HL-60/S4 treated with phorbol 12-myristate 13-acetate at 8.2 ng/mL for 4 days and 3 days (cell line): ENCODE measurements around the gene RUSC1.
"Not testable (repeated sequence)": the region's sequence is repeated elsewhere in the genome, so short reads cannot be mapped to it uniquely, and the experiment has no call there.

Experiments
- in situ Hi-C: fragments of 300-500 bp; cut with MboI; formaldehyde crosslinking; loops from 2 replicates; pipeline ENCODE4 v1.15.0; 2022; ENCODE audit warnings: low sequenced_read_pairs

RUSC1 gene

GRCh38 chr1:155322953-155323728, 2.4 kb downstream of the RUSC1 start:
- in situ Hi-C loops = no loop called here

- in situ Hi-C loops = no loop called here
Measured at GRCh38 chr1:155323729-155324036, 3.0 kb downstream of the RUSC1 start.

GRCh38 chr1:155324037-155324716, 3.5 kb downstream of the RUSC1 start:
- in situ Hi-C loops = no loop called here

GRCh38 chr1:155324717-155325602, 4.3 kb downstream of the RUSC1 start:
- in situ Hi-C loops = no loop called here

- in situ Hi-C loops = no loop called here
Measured at GRCh38 chr1:155325603-155325893, 4.9 kb downstream of the RUSC1 start.

- in situ Hi-C loops = no loop called here
Measured at GRCh38 chr1:155326020-155326526, 5.4 kb downstream of the RUSC1 start.

GRCh38 chr1:155326631-155327037, 5.9 kb downstream of the RUSC1 start:
- in situ Hi-C loops = no loop called here

GRCh38 chr1:155327981-155328380, 7.3 kb downstream of the RUSC1 start:
- in situ Hi-C loops = no loop called here

GRCh38 chr1:155328856-155329255, 8.2 kb downstream of the RUSC1 start:
- in situ Hi-C loops = not testable (repeated sequence)

- in situ Hi-C loops = no loop called here
Measured at GRCh38 chr1:155329980-155330598, 9.4 kb downstream of the RUSC1 start.

GRCh38 chr1:155334962-155335361, 14.3 kb downstream of the RUSC1 start:
- in situ Hi-C loops = no loop called here

GRCh38 chr1:155339515-155340097, 18.9 kb downstream of the RUSC1 start:
- in situ Hi-C loops = no loop called here

GRCh38 chr1:155342842-155343241, 22.1 kb downstream of the RUSC1 start:
- in situ Hi-C loops = no loop called here

- in situ Hi-C loops = no loop called here
Measured at GRCh38 chr1:155352631-155353030, 31.9 kb downstream of the RUSC1 start.

- in situ Hi-C loops = no loop called here
Measured at GRCh38 chr1:155360051-155360450, 39.4 kb downstream of the RUSC1 start.

- in situ Hi-C loops = no loop called here
Measured at GRCh38 chr1:155379180-155379579, 58.5 kb downstream of the RUSC1 start.

GRCh38 chr1:155379631-155380090, 59.0 kb downstream of the RUSC1 start:
- in situ Hi-C loops = no loop called here
